Subcutaneous abdominal adipose tissue (tissue), 5 donors: ENCODE results near the gene MAK.
"Not testable (repeated sequence)": the region's sequence is repeated elsewhere in the genome, so short reads cannot be mapped to it uniquely, and the experiment has no call there.

Experiments
- H3K27ac ChIP-seq: one replicate; pipeline ENCODE4 v1.7.0; 2013; ENCODE audit warnings: low read depth, mild to moderate bottlenecking, inconsistent platforms, low read length, moderate library complexity
- H3K27me3 ChIP-seq, 5 donors: one replicate each; pipeline ENCODE4 v1.7.0; 2013; ENCODE audit warnings: low read length in 5 of 5, inconsistent platforms in 1 of 5; ENCODE audit not compliant: control insufficient read depth in 5 of 5, insufficient read depth in 4 of 5
- H3K36me3 ChIP-seq, 5 donors: one replicate each; pipeline ENCODE4 v1.7.0; 2013; ENCODE audit warnings: low read length in 5 of 5; ENCODE audit not compliant: control insufficient read depth in 5 of 5, insufficient read depth in 5 of 5
- H3K4me1 ChIP-seq, 5 donors: one replicate each; pipeline ENCODE4 v1.7.0; 2013; ENCODE audit warnings: low read length in 5 of 5, mild to moderate bottlenecking in 3 of 5, moderate library complexity in 1 of 5; ENCODE audit not compliant: control insufficient read depth in 5 of 5, insufficient read depth in 5 of 5
- H3K4me3 ChIP-seq, 5 donors: one replicate each; pipeline ENCODE4 v1.7.0; 2013; ENCODE audit warnings: low read length in 5 of 5, low read depth in 1 of 5
- H3K9ac ChIP-seq, 5 donors: one replicate each; pipeline ENCODE4 v1.7.0; 2013; ENCODE audit warnings: low read length in 5 of 5, mild to moderate bottlenecking in 4 of 5, moderate library complexity in 3 of 5
- H3K9me3 ChIP-seq, 5 donors: one replicate each; pipeline ENCODE4 v1.7.0; 2013; ENCODE audit warnings: low read length in 5 of 5; ENCODE audit not compliant: control insufficient read depth in 5 of 5
- donor health status: healthy.
- donor health status: healthy.
- donor health status: healthy.
- donor health status: healthy.
- donor health status: healthy.

The MAK gene

GRCh38 chr6:10759312-10759839 lies 79.0 kb downstream of the MAK start:
- H3K4me3 ChIP-seq = no peak overlapping the region
- H3K27me3 ChIP-seq = no peaks in the 10 kb centered on the region
- H3K9ac ChIP-seq = peak overlapping the region in 2 of 5 donors; percentile 7 to 19
- H3K36me3 ChIP-seq = peaks cover 8 to 31% (median 20%) of the 10 kb centered on the region in 5 donors
- peaks cover 0 to 30% (median 18%) of the 10 kb centered on the region in 5 donors for H3K4me1 ChIP-seq
- no peaks in the 10 kb centered on the region for H3K9me3 ChIP-seq
- peak overlapping the region; percentile 93 for H3K27ac ChIP-seq

DNA sequence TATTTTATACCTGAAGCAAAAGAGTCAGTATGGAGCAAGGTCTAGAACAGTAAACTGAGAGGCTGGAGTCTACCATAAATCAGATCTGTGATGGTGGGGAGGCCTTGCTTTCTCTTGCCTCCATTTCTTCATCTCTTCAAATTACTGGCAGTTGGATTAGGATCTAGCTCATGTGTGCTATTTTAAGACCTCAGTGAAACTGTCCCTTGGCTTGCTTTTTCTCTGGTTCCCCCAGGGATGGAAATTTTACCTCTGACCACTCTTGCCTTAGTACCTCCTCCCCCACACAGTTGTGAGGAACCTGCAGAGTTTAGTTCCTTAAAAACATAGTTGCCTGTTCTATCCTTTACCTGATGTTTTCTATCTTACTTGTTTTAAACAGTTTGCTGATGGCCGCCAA lies 82.3 kb downstream of the MAK start:
- H3K36me3 ChIP-seq = peaks cover 18 to 63% (median 44%) of the 10 kb centered on the region in 5 donors
- H3K4me3 ChIP-seq = no peak overlapping the region
- H3K27me3 ChIP-seq = no peaks in the 10 kb centered on the region
- no peaks in the 10 kb centered on the region for H3K9me3 ChIP-seq
- peaks cover 0 to 27% (median 15%) of the 10 kb centered on the region in 5 donors for H3K4me1 ChIP-seq
- H3K27ac ChIP-seq = peak overlapping the region; percentile 64
- H3K9ac ChIP-seq = no peak overlapping the region

DNA sequence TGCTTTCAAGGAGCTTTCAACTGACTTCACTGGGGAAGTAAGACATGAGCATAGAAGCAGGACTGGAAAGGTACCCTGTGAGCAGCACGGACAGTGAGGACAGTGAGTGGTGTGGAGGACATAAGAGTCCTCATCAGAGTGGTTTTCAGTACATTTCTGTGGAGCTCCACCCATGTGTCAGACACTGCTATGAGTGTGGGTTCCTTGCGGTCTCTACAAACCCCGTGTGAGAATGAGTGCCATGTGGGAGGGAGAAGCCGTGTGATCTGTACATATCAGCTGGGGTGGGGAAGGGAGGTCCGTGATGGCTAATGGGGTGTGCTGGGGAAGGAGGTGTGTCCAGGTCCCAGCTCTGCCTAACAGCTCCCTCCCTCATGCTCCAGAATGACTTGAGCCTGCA lies 86.6 kb downstream of the MAK start:
- not testable (repeated sequence) for H3K9me3 ChIP-seq, H3K27me3 ChIP-seq, H3K9ac ChIP-seq, H3K27ac ChIP-seq, H3K4me3 ChIP-seq
- Histone ChIP-seq H3K4me1 (peaks cover 10 to 42% (median 37%) of the 10 kb centered on the region in 5 donors), H3K36me3 (peaks cover 14 to 54% (median 44%) of the 10 kb centered on the region in 5 donors)

GRCh38 chr6:10750568-10750967 lies 87.8 kb downstream of the MAK start:
- not testable (repeated sequence) for H3K27me3 ChIP-seq, H3K9ac ChIP-seq, H3K27ac ChIP-seq, H3K4me3 ChIP-seq, H3K9me3 ChIP-seq
- H3K4me1 ChIP-seq = peaks cover 10 to 37% (median 33%) of the 10 kb centered on the region in 5 donors
- peaks cover 14 to 51% (median 39%) of the 10 kb centered on the region in 5 donors for H3K36me3 ChIP-seq

DNA sequence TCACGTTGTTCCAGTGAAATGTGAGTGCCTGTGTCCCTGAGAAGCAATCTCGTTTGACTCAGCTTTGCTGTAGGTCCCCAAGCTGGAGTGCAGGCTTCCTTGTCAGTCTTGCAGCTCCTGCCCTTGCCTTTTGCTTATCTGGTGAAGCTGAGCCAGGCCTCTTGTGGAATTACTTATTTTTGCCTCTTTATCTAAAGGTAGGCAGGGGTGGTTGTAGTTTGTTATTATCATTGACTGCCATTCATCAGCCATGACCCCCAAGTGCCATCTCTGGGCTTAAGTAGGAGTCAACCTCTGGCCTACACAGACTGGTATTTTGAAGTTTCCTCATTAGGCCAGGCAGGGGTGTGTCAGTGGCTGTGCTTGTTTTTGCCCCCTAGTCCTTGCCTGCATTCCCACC lies 88.6 kb downstream of the MAK start:
- Histone ChIP-seq H3K9ac (peak overlapping the region in 1 of 5 donors; percentile 23), H3K27ac (peak overlapping the region; percentile 43), H3K36me3 (peaks cover 10 to 43% (median 34%) of the 10 kb centered on the region in 5 donors)

DNA sequence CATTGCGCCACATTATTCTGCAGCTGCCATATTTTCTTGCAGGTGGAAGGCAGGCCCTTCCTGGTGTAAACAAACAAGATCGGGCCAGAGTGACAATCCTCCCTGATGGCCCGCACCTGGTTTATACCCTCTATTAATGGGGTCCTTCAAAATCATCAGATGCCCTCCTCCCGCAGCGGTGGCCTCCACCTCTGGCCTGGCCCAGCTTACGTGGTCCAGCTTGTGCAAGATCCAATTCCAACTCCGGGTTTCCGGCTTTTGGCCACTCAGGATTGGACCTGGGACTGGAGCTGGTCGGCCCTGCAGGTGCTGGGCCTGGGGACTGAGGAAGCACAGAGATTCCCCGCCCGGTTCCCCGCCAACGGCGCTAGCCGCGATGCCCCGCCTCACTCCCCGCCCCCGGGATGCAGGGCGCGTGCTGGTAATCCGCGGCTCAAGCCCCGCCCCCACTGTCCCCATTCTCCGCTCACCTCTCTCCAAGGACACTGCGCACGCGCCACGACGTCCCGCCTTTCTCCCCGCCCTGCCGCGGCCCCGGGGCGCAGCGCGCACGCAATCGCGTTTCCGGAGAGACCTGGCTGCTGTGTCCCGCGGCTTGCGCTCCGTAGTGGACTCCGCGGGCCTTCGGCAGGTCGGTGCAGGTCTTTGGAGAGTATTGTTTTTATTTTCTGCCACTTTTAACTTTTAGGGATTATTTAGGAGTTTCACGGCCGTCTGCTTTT lies 90.9 kb downstream of the MAK start, which contains the start of gene TMEM14B:
TSS of gene TMEM14B (plus strand) at position 555 of the 722 bp plus-strand sequence. CDS start 1,441 bp downstream, outside the sequence.
- peaks cover 10 to 35% (median 31%) of the 10 kb centered on the region in 5 donors for H3K4me1 ChIP-seq
- peak within 1 kb of the TSS; percentile 74 to 92 (median 90) for H3K9ac ChIP-seq
- H3K36me3 ChIP-seq = peaks cover 5 to 21% (median 14%) of the 10 kb centered on the region in 5 donors
- H3K27ac ChIP-seq = peak within 1 kb of the TSS; percentile 85
- no peaks in the 10 kb centered on the region for H3K27me3 ChIP-seq
- H3K9me3 ChIP-seq = no peaks in the 10 kb centered on the region
- peak within 1 kb of the TSS; percentile 74 to 95 (median 87) for H3K4me3 ChIP-seq

More for the DNA sequence above, 88.6 kb downstream of the MAK start:
- Histone ChIP-seq H3K4me3 (peak overlapping the region in 1 of 5 donors; percentile 12), H3K27me3 (no peaks in the 10 kb centered on the region), H3K9me3 (no peaks in the 10 kb centered on the region), H3K4me1 (peaks cover 10 to 35% (median 31%) of the 10 kb centered on the region in 5 donors)

DNA sequence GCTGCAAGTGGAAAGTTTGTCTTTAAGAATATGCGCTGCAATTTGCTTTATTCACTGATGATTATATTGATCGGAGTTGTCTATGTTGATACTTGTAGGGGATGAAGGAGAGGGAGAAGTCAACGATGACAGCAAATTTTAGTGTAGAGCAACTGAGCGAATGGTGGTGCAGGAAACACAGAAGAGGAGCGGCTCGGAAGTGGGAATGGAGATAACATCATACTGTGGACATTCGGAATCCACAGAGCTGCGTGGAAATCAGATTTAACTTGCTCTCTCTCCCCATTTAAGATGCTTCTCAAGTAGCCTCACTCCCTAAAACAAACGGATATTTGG lies 91.5 kb downstream of the MAK start:
- peaks cover 5 to 19% (median 17%) of the 10 kb centered on the region in 5 donors for H3K36me3 ChIP-seq
- peak overlapping the region; percentile 85 for H3K27ac ChIP-seq
- H3K27me3 ChIP-seq = no peaks in the 10 kb centered on the region
- peaks cover 10 to 35% (median 31%) of the 10 kb centered on the region in 5 donors for H3K4me1 ChIP-seq
- H3K9ac ChIP-seq = peak overlapping the region in 4 of 5 donors; percentile 8 to 68 (median 62)
- peak overlapping the region; percentile 74 to 95 (median 86) for H3K4me3 ChIP-seq
- H3K9me3 ChIP-seq = no peaks in the 10 kb centered on the region

GRCh38 chr6:10745116-10745515 lies 93.2 kb downstream of the MAK start:
- Histone ChIP-seq H3K9me3 (no peaks in the 10 kb centered on the region), H3K4me3 (no peak overlapping the region), H3K27ac (no peak overlapping the region), H3K9ac (no peak overlapping the region), H3K4me1 (peaks cover 10 to 33% (median 30%) of the 10 kb centered on the region in 5 donors), H3K27me3 (no peaks in the 10 kb centered on the region), H3K36me3 (peaks cover 0 to 11% (median 8%) of the 10 kb centered on the region in 5 donors)

GRCh38 chr6:10743515-10743914 lies 94.8 kb downstream of the MAK start:
- no peaks in the 10 kb centered on the region for H3K27me3 ChIP-seq
- H3K4me1 ChIP-seq = peaks cover 3 to 17% (median 15%) of the 10 kb centered on the region in 5 donors
- H3K9me3 ChIP-seq = no peaks in the 10 kb centered on the region
- H3K27ac ChIP-seq = no peak overlapping the region
- peaks cover 0 to 8% (median 5%) of the 10 kb centered on the region in 5 donors for H3K36me3 ChIP-seq
- no peak overlapping the region for H3K4me3 ChIP-seq
- H3K9ac ChIP-seq = no peak overlapping the region

DNA sequence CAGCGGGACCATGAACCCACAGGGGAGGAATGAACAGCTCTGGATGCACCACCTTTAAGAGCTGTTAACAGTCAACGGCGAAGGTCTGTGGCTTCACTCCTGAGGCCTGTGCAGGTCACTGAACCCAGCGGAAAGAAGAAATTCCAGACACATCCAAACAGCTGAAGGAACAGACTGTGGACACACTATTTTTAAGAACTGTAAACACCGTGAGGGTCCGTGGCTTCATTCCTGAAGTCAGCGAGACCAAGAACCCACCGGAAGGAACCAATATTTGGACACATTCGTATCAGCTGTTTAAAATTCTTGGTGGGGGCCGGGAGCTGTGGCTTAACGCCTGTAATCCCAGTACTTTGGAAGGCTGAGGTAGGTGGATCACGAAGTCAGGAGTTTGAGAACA lies 96.1 kb downstream of the MAK start:
- H3K27ac ChIP-seq = no peak overlapping the region

More for the DNA sequence above, 96.1 kb downstream of the MAK start:
- H3K36me3 ChIP-seq = peaks cover 0 to 8% (median 5%) of the 10 kb centered on the region in 5 donors
- H3K9me3 ChIP-seq = no peaks in the 10 kb centered on the region
- no peak overlapping the region for H3K4me3 ChIP-seq
- H3K9ac ChIP-seq = no peak overlapping the region
- no peaks in the 10 kb centered on the region for H3K27me3 ChIP-seq
- peaks cover 0 to 9% (median 7%) of the 10 kb centered on the region in 5 donors for H3K4me1 ChIP-seq
